Left ventricle myocardium superior (tissue), 1 donor: Measurements from ENCODE around the gene RBM20. TPM values are rescaled to one million over a fixed set of nuclear protein-coding genes. Genes with fewer than 3 reads are reported as not detected.

Experiments used
- ATAC-seq: fragments of 200-7000 bp; cut with Tn5 transposase; one replicate; pipeline ENCODE4 v1.9.1; 2020; ENCODE audit warnings: mild to moderate bottlenecking, moderate library complexity
- DNase-seq: peaks from one replicate; pipeline ENCODE4 v3.0.0-alpha.2; 2020
- intact Hi-C: fragments of 100-400 bp; cut with micrococcal nuclease; formaldehyde crosslinking; loops from one replicate; pipeline ENCODE4 v1.11.0; 2022
- total RNA-seq: library from RNA; stranded (reverse); fragmentation: NEBNext Ultra II Directional; extraction: Animal tissue kit (Norgen Biotek cat#: 25700); gene quantifications from one replicate; pipeline ENCODE4 v1.2.1, GENCODE V29; 2021
- donor health status: DM: no; HTN: yes; CAD: no; lungs with severe emphysema.

The RBM20 gene
- total RNA-seq, 1 donor from 2014 or later: 114 TPM

DNA sequence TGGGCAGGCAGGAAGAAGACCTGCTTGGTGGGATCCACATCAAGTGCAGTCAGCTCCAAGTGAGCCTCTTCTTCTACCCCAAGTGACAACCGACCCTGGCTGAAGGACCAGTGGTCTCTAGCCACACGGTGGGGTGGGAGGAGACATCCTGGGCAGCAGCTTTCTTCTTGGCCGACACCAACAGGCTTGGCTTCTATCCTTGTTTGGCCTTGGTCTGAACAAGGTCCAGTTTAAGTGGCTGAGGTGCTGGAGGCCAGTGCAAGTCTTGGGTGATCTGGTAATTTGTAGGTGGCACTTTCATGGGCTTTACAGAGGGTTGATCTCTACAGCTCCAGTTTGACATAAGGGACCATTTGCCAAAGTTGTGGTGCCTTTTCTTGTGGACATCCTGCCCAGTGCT lies 164.0 kb downstream of the RBM20 start:
- intact Hi-C loops: loop anchor here (10.0 kb wide), 1 partner anchor 87 kb away; no protein-coding TSS in a partner anchor
- ATAC-seq (peak; percentile 2), DNase-seq (no peak)

DNA sequence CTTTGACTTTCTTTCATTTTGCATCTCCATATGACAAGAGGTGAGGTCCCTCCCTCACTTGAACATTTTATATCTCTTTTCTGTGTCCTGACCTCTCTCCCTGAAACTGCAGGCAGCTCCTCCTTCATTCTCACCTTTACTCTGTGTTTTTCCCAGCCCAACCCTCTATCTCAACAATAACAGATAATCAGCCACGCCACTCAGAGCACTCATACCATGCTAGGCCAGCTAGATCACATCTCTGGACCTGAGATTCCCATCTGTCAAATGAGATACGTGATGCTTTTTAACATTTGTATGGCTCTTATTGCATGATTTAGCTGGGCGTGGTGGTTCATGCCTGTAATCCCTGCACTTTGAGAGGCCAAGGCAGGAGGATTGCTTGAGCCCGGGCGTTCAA lies 164.5 kb downstream of the RBM20 start:
- ATAC-seq (no peak), DNase-seq (no peak)
- intact Hi-C loops: loop anchor here (10.0 kb wide), 1 partner anchor 86 kb away; no protein-coding TSS in a partner anchor

DNA sequence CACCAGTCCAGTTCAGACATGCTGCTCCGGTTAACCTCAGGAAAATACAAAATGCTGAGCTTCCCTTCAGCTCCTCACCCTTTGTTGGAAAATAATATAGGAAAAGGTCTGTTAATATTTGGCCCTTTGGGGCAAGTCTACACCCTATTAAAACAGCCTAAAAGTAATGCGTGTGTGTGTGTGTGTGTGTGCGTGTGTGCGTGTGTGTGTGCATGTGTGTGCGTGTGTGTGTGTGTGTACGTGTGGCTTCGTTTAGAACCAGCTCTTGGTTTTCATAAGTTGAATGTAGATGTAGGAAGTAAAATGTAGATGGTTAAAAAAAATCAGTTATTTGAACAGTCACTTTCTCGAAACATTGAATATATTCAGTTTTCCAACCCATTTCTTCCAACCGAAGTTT lies 166.5 kb downstream of the RBM20 start:
- DNase-seq (no peak), ATAC-seq (no peak)
- intact Hi-C loops: no loop called here

DNA sequence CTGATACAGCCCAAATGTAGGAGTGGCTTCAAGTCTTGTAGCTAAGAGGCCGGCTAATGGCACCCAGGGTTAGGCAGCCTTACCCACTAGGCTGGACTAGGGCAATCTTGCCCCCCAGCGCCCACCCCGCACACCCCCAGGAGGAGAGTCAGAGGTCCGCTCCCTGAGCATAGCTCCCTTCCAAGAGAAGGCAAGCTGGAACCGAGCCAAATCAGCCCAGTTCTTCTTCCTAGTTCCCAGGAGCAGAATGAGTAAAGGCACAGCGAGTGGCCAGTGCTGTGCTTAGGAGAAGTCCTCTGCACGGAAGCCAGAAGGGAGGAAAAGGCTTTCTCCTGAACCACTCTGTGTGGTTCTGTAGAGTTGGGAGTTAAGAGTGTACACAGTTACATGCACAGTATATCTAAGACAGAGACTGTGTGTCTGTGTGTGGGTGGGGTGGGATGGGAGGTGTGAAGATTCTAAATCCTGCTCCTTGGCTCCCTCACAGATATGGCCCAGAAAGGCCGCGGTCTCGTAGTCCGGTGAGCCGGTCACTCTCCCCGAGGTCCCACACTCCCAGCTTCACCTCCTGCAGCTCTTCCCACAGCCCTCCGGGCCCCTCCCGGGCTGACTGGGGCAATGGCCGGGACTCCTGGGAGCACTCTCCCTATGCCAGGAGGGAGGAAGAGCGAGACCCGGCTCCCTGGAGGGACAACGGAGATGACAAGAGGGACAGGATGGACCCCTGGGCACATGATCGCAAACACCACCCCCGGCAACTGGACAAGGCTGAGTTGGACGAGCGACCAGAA lies 167.8 kb downstream of the RBM20 start:
- DNase-seq: no peak
- intact Hi-C loops: no loop called here
- ATAC-seq: peak; percentile 1

DNA sequence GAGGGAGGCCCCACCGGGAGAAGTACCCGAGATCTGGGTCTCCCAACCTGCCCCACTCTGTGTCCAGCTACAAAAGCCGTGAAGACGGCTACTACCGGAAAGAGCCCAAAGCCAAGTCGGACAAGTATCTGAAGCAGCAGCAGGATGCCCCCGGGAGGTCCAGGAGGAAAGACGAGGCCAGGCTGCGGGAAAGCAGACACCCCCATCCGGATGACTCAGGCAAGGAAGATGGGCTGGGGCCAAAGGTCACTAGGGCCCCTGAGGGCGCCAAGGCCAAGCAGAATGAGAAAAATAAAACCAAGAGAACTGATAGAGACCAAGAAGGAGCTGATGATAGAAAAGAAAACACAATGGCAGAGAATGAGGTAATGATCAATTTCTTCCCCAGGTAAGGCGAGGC lies 168.4 kb downstream of the RBM20 start:
- DNase-seq: no peak
- ATAC-seq: no peak
- intact Hi-C loops: no loop called here

DNA sequence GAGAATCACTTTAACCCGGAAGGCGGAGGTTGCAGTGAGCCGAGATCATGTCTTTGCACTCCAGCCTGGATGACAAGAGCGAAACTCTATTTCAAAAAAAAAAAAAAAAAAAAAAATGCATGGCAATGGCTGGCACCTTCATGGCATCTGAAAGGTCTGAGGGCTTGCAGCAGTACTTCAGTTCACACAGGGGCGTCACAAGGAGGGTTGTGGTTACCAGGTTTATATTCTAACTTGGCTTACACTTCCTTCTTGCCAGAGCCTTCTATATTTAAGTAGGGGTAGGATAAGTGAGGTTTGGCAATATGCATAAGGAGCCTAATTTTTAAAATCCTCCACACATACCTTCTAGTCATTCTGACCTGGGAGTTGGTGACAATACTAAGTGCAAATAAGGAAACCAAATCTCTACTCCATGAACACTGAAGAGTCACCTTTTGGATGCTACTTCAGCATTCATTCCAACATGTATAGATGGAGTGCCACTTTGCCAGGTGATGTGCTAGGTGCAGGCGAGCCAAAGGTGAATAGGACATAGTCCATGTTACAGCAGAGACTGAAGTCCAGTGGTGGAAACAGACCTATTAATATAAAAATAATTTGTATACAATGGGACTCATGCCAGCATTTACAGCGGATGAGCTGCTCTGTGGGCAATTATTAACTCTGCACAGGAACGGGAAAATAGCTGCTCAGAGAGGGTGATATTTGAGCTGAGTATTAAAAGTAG lies 169.8 kb downstream of the RBM20 start:
- intact Hi-C loops: no loop called here
- ATAC-seq: no peak
- DNase-seq: no peak

DNA sequence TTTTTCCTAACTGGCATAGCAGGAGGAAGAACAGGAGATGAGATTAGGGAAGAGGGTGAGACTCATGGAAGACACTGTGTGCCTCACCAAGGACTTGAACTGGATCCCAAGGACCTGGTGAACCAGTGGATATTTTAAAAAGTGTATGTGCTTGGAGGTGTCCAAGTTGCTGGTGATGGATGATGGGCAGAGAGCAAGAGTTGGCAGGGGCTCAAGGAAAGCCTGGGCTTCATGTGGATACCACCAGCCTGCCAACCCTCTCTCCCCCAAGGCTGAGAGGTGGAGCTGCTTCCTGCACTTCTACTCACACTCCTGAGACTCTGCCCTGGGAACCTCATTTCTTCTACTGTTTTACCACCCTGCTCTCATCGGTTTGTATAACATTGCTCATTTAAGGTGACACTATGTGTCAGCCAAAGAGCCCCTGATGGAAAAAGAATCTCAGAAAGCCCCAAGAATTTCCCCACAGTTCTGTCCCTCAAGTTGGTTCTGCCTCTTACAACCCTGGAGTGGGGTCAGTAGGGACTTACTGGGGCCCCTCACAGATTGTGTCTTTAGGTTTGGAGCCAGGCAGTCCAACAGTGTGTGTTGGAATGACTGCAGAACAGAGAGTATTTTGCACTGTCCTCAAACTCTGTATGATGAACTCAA lies 171.3 kb downstream of the RBM20 start:
- intact Hi-C loops: no loop called here
- DNase-seq (peak; percentile 69), ATAC-seq (peak; percentile 66)

DNA sequence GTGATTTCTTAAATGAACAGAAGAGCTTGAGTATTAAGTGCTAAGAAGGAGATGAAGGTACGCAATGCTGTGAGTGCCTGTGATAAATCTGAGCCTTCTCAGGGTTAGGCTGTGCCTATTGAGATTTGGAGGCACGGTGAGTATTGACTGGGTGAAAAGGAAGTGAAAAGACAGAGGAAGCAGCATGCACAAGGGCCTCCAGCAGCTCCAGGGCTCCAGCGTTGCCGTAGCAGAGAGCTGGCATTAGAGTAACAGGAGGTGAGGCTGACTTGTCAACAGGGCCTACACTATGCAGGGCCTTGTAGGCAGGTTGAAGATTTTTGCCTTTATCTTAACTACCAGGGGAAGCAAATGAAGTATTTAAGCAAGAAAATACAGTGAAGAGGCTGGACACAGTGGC lies 173.5 kb downstream of the RBM20 start:
- intact Hi-C loops: no loop called here
- ATAC-seq (no peak), DNase-seq (no peak)

DNA sequence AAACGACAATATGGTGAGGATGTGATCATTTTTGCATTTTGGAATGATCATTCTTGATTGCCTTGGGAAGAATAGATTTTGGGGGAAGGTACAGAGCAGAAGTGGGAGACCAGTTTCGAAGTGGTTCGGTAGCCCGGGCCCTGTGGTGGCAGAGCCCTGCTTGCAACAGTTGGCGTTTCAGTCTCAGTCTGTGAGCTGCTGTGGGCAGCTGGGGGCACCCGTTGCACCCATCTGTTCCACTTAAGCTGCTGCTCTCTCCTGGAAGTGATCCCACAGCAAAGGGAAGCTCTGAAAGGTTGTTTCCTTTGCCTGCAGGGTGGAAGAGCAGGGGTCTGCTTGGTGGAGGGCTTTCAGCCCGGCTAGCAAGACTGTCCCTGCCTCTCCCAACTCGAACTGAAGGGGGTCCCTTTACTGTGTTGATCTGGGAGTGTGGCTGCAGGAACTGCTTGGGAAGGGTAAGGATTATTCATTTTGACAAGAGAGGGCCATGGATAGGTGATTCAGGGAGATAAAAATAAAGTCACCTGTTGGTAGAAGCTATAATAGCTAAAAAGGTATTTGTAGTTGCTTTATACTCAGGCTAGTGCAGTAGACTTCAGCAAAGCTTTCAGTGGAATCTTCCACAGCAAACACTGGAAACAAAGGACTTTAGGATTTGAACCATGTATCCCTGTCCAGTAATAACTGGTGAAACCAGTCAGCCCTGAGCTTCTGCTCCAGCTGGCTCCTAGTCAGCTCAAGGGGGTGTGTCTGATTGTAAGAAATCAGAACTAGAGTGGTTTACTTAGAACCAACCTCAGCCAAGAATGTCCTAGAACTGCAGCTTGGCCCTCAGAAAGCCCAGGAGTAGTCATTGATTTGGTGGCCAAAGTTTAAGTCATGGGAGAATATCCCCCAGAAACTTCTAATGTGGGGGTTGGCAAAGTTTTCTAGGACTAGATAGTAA lies 174.4 kb downstream of the RBM20 start:
- ATAC-seq (no peak), DNase-seq (no peak)
- intact Hi-C loops: no loop called here

DNA sequence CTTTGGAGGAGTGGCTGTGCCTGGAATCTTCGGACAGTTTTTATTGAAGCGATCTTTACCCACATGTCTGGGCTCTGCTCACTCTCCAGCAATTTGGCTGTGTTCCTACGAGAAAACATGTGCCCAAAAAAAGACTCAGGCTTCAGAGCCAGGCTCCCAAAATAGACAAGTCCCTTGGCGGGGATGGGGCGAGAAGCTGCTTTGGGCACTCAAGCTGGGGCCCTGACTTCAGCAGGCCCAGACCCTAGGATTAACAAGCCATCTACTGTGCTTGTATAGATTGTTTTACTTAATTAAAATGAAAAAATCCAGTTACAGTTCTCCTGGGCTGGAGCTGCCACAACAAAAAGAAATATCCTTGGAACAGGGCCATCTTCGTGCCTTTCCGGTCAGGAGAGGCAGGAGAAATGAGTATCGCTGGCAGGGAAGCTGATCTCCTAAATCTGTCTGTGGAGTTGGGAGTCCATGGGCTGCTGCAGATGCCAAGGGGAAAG lies 176.2 kb downstream of the RBM20 start:
- intact Hi-C loops: no loop called here
- peak; percentile 73 for DNase-seq
- peak; percentile 71 for ATAC-seq

DNA sequence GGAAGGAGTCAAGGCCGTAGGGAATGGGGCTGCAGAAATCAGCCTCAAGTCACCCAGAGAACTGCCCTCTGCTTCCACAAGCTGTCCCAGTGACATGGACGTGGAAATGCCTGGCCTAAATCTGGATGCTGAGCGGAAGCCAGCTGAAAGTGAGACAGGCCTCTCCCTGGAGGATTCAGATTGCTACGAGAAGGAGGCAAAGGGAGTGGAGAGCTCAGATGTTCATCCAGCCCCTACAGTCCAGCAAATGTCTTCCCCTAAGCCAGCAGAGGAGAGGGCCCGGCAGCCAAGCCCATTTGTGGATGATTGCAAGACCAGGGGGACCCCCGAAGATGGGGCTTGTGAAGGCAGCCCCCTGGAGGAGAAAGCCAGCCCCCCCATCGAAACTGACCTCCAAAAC lies 177.4 kb downstream of the RBM20 start:
- intact Hi-C loops: no loop called here
- ATAC-seq (peak; percentile 60), DNase-seq (peak; percentile 60)

DNA sequence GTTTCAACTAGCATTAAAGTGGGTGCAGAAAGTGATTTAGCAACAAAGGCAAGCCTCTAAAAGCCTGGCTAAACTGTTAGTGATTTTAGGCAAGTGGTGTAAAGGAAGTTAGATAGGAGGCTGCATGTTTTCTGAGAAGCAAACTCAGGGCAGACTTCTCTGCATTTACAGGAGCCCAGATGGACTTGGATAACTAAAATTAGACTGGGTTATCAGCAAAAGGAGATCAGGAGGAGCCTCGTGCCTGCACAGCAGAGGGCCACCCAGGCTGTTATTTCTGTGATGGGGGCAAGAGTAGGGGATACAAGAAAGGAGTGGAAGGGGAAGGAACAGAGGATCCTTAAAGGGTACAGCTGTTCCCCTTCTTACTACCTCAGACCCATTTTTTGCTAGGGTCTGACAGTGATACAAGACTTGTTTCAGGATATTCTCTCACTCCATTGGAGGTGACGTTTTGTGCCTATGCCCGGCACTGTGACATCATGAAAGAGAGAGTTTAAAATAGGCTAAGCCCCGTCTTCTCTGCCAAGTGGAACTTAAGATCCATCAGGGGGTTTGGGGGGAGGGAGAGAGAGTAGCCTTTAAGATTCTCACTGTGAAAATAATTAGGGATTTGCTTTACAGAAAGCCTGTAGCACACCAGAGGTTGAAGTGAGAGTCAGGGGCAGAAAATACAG lies 178.0 kb downstream of the RBM20 start:
- intact Hi-C loops: no loop called here
- peak; percentile 39 for ATAC-seq

DNA sequence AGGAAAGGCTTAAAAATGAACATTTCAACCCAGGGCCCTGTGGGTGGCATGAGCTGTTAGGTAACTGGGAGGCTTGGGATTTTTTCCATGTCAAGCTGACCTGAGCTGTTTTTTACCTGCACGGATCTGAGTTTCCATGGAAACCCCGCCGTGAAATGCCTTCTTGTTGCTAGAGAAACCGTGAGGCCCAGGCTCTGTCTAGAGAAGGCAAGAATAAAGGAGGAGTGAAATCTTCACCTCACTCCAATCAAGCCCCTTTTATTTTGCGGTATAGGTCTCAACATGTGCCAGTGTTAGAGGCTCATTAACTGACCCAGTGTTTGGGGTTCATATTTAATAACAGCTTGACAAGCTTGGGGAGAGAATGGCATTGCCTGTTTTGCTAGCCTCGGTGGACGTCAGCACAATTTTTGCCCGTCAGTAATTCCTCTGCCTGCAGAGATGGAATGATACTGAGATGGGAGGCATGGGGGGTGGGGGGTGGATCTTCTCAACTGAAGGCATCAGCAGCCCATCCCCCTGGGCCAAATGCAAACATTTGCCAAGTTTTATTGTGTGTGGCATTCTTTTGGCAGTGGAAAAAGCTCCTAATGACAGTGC lies 178.7 kb downstream of the RBM20 start:
- no peak for ATAC-seq
- no peak for DNase-seq
- intact Hi-C loops: no loop called here

More for the DNA sequence above, 178.0 kb downstream of the RBM20 start:
- DNase-seq: no peak

DNA sequence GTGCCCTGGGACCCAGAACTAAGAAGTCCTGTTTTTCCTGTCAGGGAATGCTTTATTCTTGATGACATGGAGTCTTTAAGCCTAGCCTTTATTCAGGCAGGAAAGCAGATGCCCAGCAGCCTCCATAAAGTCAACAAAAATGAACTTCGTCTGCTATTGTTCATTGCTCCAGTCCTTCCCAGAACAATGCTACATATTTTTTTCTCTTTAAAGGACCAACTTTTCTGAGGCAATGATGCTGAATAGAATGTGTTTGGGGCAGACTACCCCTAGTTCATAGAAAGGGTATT lies 180.0 kb downstream of the RBM20 start:
- ATAC-seq (no peak), DNase-seq (no peak)
- intact Hi-C loops: no loop called here

DNA sequence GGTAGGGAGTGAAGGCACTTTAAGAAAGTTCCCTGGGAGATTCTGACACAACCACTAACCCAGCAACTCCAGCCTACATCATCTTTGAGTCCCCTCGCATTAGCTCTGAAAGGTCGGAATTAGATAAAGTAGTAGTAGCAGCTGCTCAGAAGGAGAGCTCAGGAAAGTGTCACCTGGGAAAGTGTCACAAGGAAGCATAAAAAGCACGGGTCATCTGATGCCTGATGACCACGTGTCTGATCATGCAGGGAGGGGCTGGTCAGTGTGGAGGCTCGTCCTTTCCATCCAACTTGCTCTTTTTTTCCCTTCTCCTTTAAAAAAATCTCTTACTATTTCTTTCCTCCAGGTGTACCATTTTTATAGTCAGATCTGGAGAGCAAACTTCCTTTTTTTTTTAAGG lies 180.5 kb downstream of the RBM20 start:
- ATAC-seq: no peak
- intact Hi-C loops: no loop called here
- no peak for DNase-seq

DNA sequence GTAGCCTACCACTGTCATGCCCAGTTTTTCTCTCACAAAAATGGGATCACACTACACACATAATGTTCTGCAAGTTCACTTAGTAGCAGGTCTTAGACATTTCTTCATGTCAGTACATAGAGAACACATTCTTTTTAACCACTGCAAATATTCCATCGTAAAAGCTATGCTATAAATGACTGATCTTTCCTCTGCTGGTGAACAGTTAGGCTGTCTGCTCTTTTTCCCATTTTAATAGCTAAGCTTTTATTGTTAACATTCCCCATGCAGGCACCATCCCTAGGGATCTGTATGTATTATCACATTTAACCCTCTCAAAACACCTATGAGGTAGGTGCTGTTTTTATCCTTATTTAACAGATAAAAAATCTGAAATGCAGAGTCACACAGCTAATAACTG lies 181.4 kb downstream of the RBM20 start:
- intact Hi-C loops: no loop called here
- ATAC-seq (no peak), DNase-seq (no peak)

DNA sequence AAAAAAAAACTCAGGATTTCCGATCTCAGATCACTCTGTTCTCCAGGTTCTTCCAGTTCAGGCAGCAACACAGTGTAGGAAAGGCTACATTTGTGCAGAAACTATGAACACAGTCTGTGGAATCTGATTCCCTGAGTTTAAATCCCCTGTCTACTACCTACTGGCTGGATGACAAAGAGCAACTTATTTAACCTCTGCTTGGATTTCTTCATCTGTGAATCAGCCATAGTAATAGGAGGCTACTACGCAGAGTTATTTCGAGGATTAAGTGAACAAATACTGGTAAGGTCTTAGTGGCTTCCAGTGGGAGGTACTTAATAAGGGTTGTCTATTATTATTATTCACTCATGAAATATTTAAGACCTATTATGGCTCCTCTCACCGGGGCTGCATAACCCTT lies 183.3 kb downstream of the RBM20 start:
- DNase-seq (no peak), ATAC-seq (no peak)
- intact Hi-C loops: no loop called here

DNA sequence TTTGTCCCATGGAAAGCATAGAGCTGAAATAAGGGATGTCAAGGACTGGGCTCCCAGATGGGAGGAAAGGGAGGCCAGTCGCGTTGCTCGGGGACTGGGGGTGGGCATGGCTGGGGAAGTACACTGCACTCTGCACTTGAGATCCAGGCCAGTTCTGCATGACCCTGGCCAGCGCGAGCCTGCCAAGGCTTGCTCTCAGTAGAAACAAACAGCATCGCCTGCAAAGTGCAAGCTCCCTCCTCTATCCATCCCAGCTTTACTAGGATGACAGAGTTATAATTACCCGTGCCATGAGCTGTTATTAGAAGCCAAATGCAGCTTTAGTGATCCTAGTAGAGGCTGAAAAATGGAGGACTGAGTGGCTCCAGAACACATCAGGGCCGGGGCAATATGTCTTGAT lies 183.7 kb downstream of the RBM20 start:
- peak; percentile 64 for ATAC-seq
- intact Hi-C loops: no loop called here
- no peak for DNase-seq
